Activated CD4-positive, alpha-beta memory T cell treated with anti-CD3 and anti-CD28 coated beads, Interleukin-2, amount 10 ng/mL, durations not matched to agents 7 days and 5 days (primary cell): Measurements from ENCODE around the gene JAG1. TPM values are rescaled to one million over a fixed set of nuclear protein-coding genes. Genes with fewer than 3 reads are reported as not detected.

ENCODE experiments used
- CTCF ChIA-PET: fragments of 350-600 bp; sonication (Branson Sonifier 250); formaldehyde crosslinking; loops from one replicate; lab custom pipeline; 2021; ENCODE audit warnings: antibody characterized with exemption, inconsistent platforms; lab: Charles Lee
- POLR2A ChIA-PET: fragments of 350-600 bp; sonication (Branson Sonifier 250); formaldehyde crosslinking; loops from one replicate; lab custom pipeline; 2021; ENCODE audit warnings: antibody characterized with exemption; lab: Charles Lee
- DNase-seq: peaks from one replicate; pipeline ENCODE4 v3.0.0-alpha.2; 2020
- H3K27ac Mint-ChIP-seq: one replicate; pipeline ENCODE4 v1.8.0; 2021; ENCODE audit warnings: mild to moderate bottlenecking, mixed read lengths
- H3K27me3 Mint-ChIP-seq: one replicate; pipeline ENCODE4 v1.8.0; 2021; ENCODE audit warnings: mixed read lengths
- H3K36me3 Mint-ChIP-seq: one replicate; pipeline ENCODE4 v1.8.0; 2021; ENCODE audit warnings: low read depth, mixed read lengths
- H3K4me1 Mint-ChIP-seq: one replicate; pipeline ENCODE4 v1.8.0; 2021; ENCODE audit warnings: mixed read lengths
- H3K4me3 Mint-ChIP-seq: one replicate; pipeline ENCODE4 v1.8.0; 2021; ENCODE audit warnings: mild to moderate bottlenecking, mixed read lengths
- H3K9me3 Mint-ChIP-seq: one replicate; pipeline ENCODE4 v1.8.0; 2021; ENCODE audit warnings: mixed read lengths
- total RNA-seq, 2 experiments: library from RNA; stranded (reverse); gene quantifications; one replicate each; pipeline ENCODE4 v1.2.3, GENCODE V29; 2021

JAG1 gene
- total RNA-seq, 2 experiments from 2014 or later, result 0.15 to 0.30 TPM

GRCh38 chr20:10641893-10642292 is 31.9 kb downstream of the JAG1 start:
- peaks cover 6% of the 10 kb centered on the region for H3K4me1 Mint-ChIP-seq

GRCh38 chr20:10641467-10641866 is 32.3 kb downstream of the JAG1 start:
- ChIA-PET CTCF (no interaction called here), POLR2A (no interaction called here)
- H3K36me3 Mint-ChIP-seq, result no peaks in the 10 kb centered on the region
- DNase-seq, result no peak
- peaks cover 6% of the 10 kb centered on the region for H3K4me1 Mint-ChIP-seq
- H3K4me3 Mint-ChIP-seq, result no peak overlapping the region
- H3K27me3 Mint-ChIP-seq, result no peaks in the 10 kb centered on the region
- H3K27ac Mint-ChIP-seq, result no peak overlapping the region
- H3K9me3 Mint-ChIP-seq, result no peaks in the 10 kb centered on the region

More at GRCh38 chr20:10641893-10642292, 31.9 kb downstream of the JAG1 start:
- DNase-seq, result no peak
- no peaks in the 10 kb centered on the region for H3K27me3 Mint-ChIP-seq
- H3K36me3 Mint-ChIP-seq, result no peaks in the 10 kb centered on the region
- ChIA-PET POLR2A (no interaction called here), CTCF (no interaction called here)
- no peak overlapping the region for H3K4me3 Mint-ChIP-seq
- no peaks in the 10 kb centered on the region for H3K9me3 Mint-ChIP-seq
- no peak overlapping the region for H3K27ac Mint-ChIP-seq

GRCh38 chr20:10640897-10641296 is 32.9 kb downstream of the JAG1 start:
- no peak for DNase-seq
- H3K4me3 Mint-ChIP-seq, result no peak overlapping the region
- no peaks in the 10 kb centered on the region for H3K27me3 Mint-ChIP-seq
- ChIA-PET CTCF (interaction anchor here (0.8 kb wide), 1 partner anchor 9 kb away, joined by 3 read pairs; no protein-coding TSS in a partner anchor), POLR2A (no interaction called here)
- H3K4me1 Mint-ChIP-seq, result peaks cover 6% of the 10 kb centered on the region
- no peaks in the 10 kb centered on the region for H3K36me3 Mint-ChIP-seq
- H3K9me3 Mint-ChIP-seq, result no peaks in the 10 kb centered on the region
- H3K27ac Mint-ChIP-seq, result no peak overlapping the region

GRCh38 chr20:10639737-10640556 is 33.9 kb downstream of the JAG1 start:
- Mint-ChIP-seq H3K27me3 (no peaks in the 10 kb centered on the region), H3K4me1 (peaks cover 6% of the 10 kb centered on the region), H3K27ac (no peak overlapping the region), H3K4me3 (no peak overlapping the region), H3K9me3 (no peaks in the 10 kb centered on the region), H3K36me3 (no peaks in the 10 kb centered on the region)
- POLR2A ChIA-PET, result no interaction called here
- DNase-seq, result no peak
- CTCF ChIA-PET, result interaction anchor here (0.8 kb wide), 1 partner anchor 10 kb away, joined by 3 read pairs; no protein-coding TSS in a partner anchor

- Mint-ChIP-seq H3K4me1 (peaks cover 3% of the 10 kb centered on the region), H3K27me3 (no peaks in the 10 kb centered on the region), H3K27ac (no peak overlapping the region), H3K9me3 (no peaks in the 10 kb centered on the region), H3K36me3 (no peaks in the 10 kb centered on the region), H3K4me3 (no peak overlapping the region)
- CTCF ChIA-PET, result no interaction called here
- DNase-seq, result no peak
- POLR2A ChIA-PET, result no interaction called here
Measured at GRCh38 chr20:10639077-10639736, 34.6 kb downstream of the JAG1 start.

- H3K4me3 Mint-ChIP-seq, result no peak overlapping the region
Measured at GRCh38 chr20:10637563-10637962, 36.2 kb downstream of the JAG1 start.

GRCh38 chr20:10637031-10637559 is 36.7 kb downstream of the JAG1 start:
- Mint-ChIP-seq H3K27ac (no peak overlapping the region), H3K27me3 (no peaks in the 10 kb centered on the region), H3K4me1 (no peaks in the 10 kb centered on the region), H3K36me3 (no peaks in the 10 kb centered on the region), H3K4me3 (no peak overlapping the region), H3K9me3 (no peaks in the 10 kb centered on the region)
- ChIA-PET POLR2A (no interaction called here), CTCF (no interaction called here)
- no peak for DNase-seq

More at GRCh38 chr20:10637563-10637962, 36.2 kb downstream of the JAG1 start:
- Mint-ChIP-seq H3K9me3 (no peaks in the 10 kb centered on the region), H3K36me3 (no peaks in the 10 kb centered on the region), H3K4me1 (no peaks in the 10 kb centered on the region), H3K27me3 (no peaks in the 10 kb centered on the region), H3K27ac (no peak overlapping the region)
- no peak for DNase-seq
- ChIA-PET POLR2A (no interaction called here), CTCF (no interaction called here)

- ChIA-PET POLR2A (no interaction called here), CTCF (no interaction called here)
- Mint-ChIP-seq H3K9me3 (no peaks in the 10 kb centered on the region), H3K4me3 (no peak overlapping the region), H3K4me1 (no peaks in the 10 kb centered on the region), H3K27ac (no peak overlapping the region), H3K27me3 (no peaks in the 10 kb centered on the region), H3K36me3 (no peaks in the 10 kb centered on the region)
- DNase-seq, result no peak
Measured at GRCh38 chr20:10636326-10636818, 37.4 kb downstream of the JAG1 start.

- ChIA-PET POLR2A (no interaction called here), CTCF (no interaction called here)
- Mint-ChIP-seq H3K4me3 (no peak overlapping the region), H3K27ac (no peak overlapping the region), H3K4me1 (no peaks in the 10 kb centered on the region), H3K36me3 (no peaks in the 10 kb centered on the region), H3K9me3 (no peaks in the 10 kb centered on the region), H3K27me3 (no peaks in the 10 kb centered on the region)
- DNase-seq, result no peak
Measured at GRCh38 chr20:10635476-10636208, 38.2 kb downstream of the JAG1 start.

GRCh38 chr20:10634683-10635411 is 39.0 kb downstream of the JAG1 start:
- no peaks in the 10 kb centered on the region for H3K9me3 Mint-ChIP-seq
- H3K27me3 Mint-ChIP-seq, result no peaks in the 10 kb centered on the region
- H3K36me3 Mint-ChIP-seq, result no peaks in the 10 kb centered on the region
- ChIA-PET POLR2A (no interaction called here), CTCF (no interaction called here)
- H3K4me3 Mint-ChIP-seq, result no peak overlapping the region
- H3K4me1 Mint-ChIP-seq, result no peaks in the 10 kb centered on the region
- no peak overlapping the region for H3K27ac Mint-ChIP-seq
- DNase-seq, result no peak

GRCh38 chr20:10634211-10634610 is 39.6 kb downstream of the JAG1 start:
- Mint-ChIP-seq H3K9me3 (no peaks in the 10 kb centered on the region), H3K4me1 (no peaks in the 10 kb centered on the region), H3K27ac (no peak overlapping the region), H3K36me3 (no peaks in the 10 kb centered on the region), H3K27me3 (no peaks in the 10 kb centered on the region), H3K4me3 (no peak overlapping the region)
- ChIA-PET CTCF (no interaction called here), POLR2A (no interaction called here)
- DNase-seq, result no peak

- H3K4me3 Mint-ChIP-seq, result no peak overlapping the region
- CTCF ChIA-PET, result no interaction called here
- POLR2A ChIA-PET, result no interaction called here
- H3K27ac Mint-ChIP-seq, result no peak overlapping the region
- no peaks in the 10 kb centered on the region for H3K36me3 Mint-ChIP-seq
- no peaks in the 10 kb centered on the region for H3K27me3 Mint-ChIP-seq
- no peak for DNase-seq
- H3K9me3 Mint-ChIP-seq, result no peaks in the 10 kb centered on the region
- H3K4me1 Mint-ChIP-seq, result no peaks in the 10 kb centered on the region
Measured at GRCh38 chr20:10633718-10634117, 40.1 kb downstream of the JAG1 start.
